GM12875 (cell line): ENCODE results near the gene SLC30A7.
A peak's percentile ranks its signal among the peaks of the same experiment; 100 is the strongest.

Experiments used
- H3K4me3 ChIP-seq: one replicate; pipeline ENCODE4 v1.5.1; 2011; ENCODE audit warnings: low read depth, low read length, control low read depth
- TF ChIP-seq, protein P1 (sequence below): IDR thresholded peaks from 2 replicates; pipeline ENCODE4 v1.5.1; 2011; ENCODE audit warnings: low read depth, mild to moderate bottlenecking, control low read depth, inconsistent platforms, low read length, moderate library complexity, borderline replicate concordance; ENCODE audit not compliant: insufficient read depth

Gene SLC30A7

DNA sequence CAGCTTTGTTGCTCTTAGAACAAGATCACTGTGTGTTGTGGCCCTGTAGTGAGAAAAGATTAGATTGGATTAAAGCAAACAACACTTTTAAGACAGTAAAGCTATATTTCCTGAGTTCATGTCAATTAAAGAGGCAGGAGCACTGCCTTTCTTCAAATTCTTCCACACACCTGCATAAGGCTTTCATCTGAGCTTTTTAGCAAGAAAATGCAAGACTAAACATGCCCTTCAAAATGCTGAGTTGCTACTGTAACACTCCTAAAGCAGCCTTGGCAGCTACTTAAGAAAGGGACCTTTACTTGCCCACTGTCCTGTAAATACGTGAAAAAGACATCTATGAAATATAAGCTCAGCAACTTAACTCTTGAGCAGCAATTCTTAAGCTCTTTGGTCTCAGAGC is 117.9 kb downstream of the SLC30A7 start:
- H3K4me3 ChIP-seq: no peak overlapping the region
- TF ChIP-seq, protein P1, sequence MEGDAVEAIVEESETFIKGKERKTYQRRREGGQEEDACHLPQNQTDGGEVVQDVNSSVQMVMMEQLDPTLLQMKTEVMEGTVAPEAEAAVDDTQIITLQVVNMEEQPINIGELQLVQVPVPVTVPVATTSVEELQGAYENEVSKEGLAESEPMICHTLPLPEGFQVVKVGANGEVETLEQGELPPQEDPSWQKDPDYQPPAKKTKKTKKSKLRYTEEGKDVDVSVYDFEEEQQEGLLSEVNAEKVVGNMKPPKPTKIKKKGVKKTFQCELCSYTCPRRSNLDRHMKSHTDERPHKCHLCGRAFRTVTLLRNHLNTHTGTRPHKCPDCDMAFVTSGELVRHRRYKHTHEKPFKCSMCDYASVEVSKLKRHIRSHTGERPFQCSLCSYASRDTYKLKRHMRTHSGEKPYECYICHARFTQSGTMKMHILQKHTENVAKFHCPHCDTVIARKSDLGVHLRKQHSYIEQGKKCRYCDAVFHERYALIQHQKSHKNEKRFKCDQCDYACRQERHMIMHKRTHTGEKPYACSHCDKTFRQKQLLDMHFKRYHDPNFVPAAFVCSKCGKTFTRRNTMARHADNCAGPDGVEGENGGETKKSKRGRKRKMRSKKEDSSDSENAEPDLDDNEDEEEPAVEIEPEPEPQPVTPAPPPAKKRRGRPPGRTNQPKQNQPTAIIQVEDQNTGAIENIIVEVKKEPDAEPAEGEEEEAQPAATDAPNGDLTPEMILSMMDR: no peak

DNA sequence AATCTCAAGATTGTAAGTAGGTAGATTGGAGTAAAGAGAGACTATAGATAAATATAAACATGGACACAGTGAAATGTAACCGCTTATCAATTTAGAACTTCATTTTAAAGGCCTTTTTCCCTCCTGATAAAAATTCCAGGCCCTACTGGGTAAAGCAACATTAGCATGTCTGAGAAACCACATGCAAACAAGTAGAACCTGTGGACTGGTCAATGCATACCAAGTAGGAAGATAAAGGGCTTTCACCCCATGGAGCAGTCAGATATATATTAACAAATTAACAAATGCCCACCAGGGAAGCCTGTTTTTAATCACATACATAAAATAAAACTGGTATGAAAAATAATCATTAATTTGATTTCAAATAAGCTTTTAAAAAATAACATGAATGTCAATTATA is 121.6 kb downstream of the SLC30A7 start:
- H3K4me3 ChIP-seq: no peak overlapping the region
- TF ChIP-seq, protein P1: no peak

DNA sequence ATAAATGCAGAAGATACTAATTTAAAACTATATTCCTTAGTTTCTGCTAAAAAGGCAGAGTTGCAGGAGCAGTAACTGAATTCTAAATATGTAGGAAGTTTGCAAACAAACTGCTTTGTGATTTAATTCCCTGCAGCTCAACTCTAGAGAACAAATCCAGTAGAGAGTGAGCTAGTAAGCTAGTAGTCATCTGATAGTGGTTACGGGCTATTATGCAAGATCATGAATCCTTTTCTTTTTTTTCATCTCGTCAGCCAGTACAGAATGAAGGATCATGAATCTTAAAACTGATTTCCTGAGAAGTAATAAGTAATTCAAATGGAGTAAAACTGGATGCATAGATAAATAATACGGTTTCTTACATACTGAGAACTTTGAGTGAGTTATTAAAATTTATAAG is 126.4 kb downstream of the SLC30A7 start:
- TF ChIP-seq, protein P1: no peak
- no peak overlapping the region for H3K4me3 ChIP-seq

DNA sequence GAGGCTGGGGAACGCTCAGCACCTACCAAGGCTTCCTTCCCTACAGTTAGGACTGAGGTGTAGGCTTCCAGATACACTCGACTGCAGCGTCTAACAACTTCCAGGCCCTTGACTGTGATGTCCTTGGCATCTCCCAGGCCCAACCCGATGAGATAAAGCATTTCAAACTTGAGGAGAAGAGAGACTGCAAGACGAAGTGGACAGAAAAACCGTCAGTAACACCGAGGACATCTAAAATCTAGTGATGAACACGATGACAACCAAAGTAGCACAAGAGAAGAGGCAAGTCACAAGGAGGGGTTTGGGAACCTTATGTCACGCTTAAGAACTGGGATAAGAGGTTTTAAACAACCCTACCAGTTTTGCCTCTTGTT is 129.4 kb downstream of the SLC30A7 start:
- peak overlapping the region; percentile 95 for H3K4me3 ChIP-seq
- TF ChIP-seq, protein P1: no peak

DNA sequence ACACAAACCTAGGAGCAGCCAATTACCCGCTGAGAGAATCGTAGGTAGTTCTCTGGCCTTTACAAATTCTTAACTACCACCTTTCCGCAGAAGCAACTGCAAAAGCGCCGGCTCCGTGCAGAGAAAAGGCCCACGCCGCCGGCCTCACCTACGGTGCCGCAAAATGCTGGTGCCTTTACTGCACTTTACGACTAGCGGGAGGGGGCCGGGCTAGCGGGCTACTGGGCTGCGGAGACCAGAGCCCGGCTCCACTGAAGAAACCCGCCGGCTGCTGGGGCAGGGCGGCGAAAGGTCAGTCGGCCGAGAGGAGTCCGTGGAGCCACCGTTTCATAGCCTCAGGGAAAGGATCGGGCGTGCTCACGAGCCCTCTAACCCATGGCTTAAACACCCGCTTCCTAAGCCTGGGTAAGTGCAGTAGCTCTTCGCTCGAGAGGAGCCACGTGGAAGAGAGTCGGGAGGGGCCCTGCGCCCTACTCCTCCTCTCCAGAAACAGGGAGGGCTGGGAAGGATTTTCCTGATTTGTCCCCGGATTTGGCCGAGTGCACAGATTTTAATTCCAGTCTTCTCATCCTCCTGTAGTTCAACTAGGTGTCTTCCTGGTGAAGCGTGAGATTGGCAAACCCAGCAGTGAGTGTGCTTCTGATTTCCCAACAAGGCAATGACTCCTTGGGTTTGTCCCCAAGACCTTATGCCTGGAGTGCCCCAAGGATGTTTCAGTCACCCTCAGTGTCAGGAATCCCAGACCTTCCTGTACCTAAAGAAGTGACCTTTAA is 130.0 kb downstream of the SLC30A7 start, which contains the start of gene DPH5:
Gene DPH5, minus strand, starts transcription at position 128 of the 773 bp plus-strand sequence. CDS start 341 bp downstream, outside the sequence.
- H3K4me3 ChIP-seq: peak within 1 kb of the TSS; percentile 95
- TF ChIP-seq, protein P1: no peak

DNA sequence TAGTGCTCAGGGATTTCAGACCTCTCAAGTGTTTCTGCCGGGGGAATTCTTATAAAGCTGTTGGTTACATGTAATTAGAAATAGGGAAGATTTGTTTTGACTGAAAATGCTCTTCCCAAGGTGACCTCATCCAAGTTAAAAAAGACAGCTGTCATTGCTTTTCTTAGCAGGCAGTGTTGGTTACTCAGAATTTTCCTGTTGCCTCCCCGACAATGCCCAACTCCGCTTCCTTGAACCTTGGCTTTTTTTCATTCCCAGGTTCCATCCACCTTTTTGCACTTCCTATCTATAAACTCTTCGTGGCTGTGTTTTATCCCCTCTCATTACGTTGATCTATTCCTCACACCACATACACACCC is 130.5 kb downstream of the SLC30A7 start:
- H3K4me3 ChIP-seq: peak overlapping the region; percentile 95
- TF ChIP-seq, protein P1: no peak

DNA sequence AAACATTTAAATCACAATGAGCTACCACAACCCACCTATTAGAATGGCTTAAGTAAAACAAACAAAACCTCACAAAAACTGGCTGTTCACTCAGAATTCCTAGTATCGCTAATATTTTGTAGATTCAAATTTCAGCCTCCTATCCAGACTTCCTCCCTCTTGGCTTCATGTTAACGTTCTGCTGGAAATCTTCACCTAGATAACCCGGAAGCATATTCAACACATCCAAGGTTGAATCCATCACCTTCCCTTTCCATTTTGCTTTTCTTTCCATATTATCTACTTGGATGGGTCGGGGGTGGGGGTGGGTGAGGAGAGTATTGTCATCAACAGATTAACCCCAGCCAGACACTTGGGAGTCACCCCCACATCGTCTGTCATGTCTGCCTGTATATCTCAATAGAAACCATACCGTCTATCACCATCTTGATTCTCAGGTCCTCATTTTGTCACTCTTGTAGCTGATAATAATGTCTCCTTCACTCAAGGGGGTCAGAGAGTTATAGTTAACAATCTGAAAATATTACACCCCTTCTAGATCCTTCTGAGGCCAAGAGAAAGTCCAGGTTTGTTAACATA is 131.4 kb downstream of the SLC30A7 start:
- TF ChIP-seq, protein P1: no peak

More for the DNA sequence above, 131.4 kb downstream of the SLC30A7 start:
- no peak overlapping the region for H3K4me3 ChIP-seq
